Measurements from ENCODE around the gene RSPH9.
"Not testable (repeated sequence)": the region's sequence is repeated elsewhere in the genome, so short reads cannot be mapped to it uniquely, and the experiment has no call there.

The RSPH9 gene

DNA sequence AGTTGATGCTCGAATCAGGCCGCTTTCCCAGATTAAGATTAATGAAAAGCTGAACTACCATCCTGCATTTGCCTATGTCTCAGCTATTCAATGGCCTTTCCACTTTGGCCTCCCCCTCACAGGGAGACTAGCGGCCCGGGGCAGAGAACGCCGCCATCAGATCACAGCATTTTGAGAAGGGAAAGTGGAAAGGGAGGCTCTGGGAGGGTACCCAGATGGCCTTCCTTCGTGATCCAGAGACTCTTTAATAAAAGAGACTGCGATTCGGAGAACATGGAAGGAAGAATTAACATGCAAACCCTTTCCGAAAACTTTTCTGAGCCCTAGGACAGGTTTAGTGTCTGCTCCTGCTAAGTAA lies 42.2 kb downstream of the RSPH9 start:
- no peak for DNase-seq (ENCODE audit: low read depth)

DNA sequence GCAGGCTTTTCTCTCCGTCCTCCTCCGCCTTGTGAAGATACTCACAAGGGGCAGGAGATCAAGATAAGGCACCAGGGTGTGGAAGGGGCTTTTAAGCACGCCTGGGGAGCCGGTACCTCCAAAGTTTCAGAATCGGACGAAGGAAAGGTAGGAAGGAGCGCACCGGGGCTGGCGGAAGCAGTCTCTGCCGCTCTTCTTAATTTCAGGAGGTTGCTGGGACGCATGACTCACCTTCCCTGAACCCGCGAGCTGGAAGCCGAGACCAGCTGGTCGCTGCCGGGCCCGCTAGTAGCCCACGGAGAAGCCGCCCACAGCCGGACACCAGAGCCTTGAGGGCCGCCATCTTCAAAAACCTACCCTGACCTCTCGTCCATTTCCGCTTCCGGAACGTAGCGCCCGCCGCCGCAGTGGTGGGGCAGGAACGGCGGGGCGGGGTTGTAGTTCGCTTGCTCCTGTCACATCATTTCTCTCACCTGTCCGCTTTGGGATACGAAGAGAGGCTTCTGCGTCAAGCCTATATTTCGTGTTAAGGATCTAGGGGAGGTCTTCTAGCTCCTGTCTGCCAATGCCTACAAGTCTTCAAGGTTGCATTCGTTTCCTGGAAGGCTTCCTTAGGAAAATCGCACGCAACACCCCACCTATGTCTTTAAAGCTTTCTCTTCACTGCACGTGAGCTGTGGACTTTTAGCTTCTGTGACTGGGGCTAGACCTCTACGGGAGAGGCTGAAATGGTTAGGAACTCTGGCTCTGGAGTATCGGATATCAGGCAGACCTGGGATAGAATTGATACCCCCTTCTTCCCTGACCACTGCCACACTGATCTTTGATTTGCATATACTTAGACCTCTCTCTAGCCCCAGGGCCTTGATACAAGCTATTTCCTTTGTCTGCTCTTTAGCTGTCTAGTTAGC lies 42.9 kb downstream of the RSPH9 start, which contains the start of gene MRPS18A:
TSS of gene MRPS18A (minus strand) at position 355 of the 911 bp plus-strand sequence. CDS start at position 343, 12 bp downstream.
- peak; percentile 66 for DNase-seq (ENCODE audit: low read depth)

GRCh38 chr6:43689421-43689820 lies 44.6 kb downstream of the RSPH9 start:
- no peak for DNase-seq (ENCODE audit: low read depth)

GRCh38 chr6:43695215-43695966 lies 50.6 kb downstream of the RSPH9 start:
- no peak for DNase-seq (ENCODE audit: low read depth)

DNA sequence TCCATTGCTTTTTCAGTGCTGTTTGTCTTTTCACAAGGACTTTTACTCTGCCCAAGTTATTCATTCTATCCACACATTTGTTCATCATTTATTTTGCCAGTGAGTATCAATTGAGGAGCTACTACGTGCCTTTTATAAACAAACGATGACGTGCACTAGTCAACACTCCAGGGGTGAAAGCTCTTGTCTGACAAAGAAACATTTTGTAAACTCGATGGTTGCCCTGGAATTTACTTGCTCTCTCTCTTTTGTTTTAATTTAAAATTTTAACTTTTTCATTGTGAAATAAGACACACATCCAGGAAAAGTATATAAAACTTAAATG lies 51.1 kb downstream of the RSPH9 start:
- DNase-seq (ENCODE audit: low read depth): no peak

GRCh38 chr6:43697421-43697820 lies 52.6 kb downstream of the RSPH9 start:
- DNase-seq (ENCODE audit: low read depth): no peak

- no peak for DNase-seq (ENCODE audit: low read depth)
Measured at GRCh38 chr6:43698584-43699349, 53.9 kb downstream of the RSPH9 start.

GRCh38 chr6:43699564-43700186 lies 54.8 kb downstream of the RSPH9 start:
- no peak for DNase-seq (ENCODE audit: low read depth)

GRCh38 chr6:43700939-43701560 lies 56.2 kb downstream of the RSPH9 start:
- DNase-seq (ENCODE audit: low read depth): not testable (repeated sequence)

- no peak for DNase-seq (ENCODE audit: low read depth)
Measured at GRCh38 chr6:43702171-43702533, 57.3 kb downstream of the RSPH9 start.

DNA sequence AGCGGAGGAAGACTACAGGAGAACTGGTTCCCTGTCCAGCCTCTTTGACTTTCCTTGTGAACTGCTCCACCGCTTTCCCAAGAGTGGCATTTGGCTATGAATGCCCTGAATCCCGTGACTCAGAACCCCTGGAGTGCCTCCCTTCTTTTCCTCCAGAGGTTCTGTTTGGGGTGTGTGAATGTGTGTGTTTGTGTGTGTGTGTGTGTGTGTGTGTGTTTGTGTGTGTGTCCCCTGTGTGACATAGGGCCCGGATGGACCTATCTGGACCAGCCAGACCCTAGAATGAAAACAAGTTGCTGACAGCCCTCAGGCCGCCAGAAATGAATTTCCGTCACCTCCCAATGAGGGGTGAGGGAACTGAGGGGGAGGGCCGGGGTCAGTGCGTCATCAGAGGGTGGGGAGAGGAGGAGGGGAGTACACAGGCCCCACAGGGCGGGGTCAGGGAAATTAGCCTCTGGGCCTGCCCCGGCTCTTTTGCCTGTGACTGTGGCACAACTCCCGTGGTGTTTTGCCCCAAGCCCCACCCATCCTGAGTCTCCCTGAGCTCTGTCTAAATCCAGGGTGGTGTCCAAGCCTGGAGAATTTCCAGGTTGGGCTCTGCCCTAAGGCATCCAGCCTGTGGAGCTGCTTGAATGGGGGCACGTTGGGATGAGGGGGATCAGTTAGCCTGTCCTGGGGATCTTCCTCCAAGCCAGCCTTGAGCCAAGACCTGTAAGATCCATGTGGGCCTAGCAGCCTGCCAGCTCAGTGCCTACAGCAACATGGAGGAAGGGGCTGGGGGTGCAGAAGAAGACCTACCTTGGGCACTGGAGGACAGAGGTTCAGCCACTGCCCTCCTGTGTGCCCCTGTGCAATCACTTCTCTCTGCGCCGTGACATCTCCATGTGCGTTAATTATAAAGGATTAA lies 58.0 kb downstream of the RSPH9 start:
- DNase-seq (ENCODE audit: low read depth): no peak

- no peak for DNase-seq (ENCODE audit: low read depth)
Measured at GRCh38 chr6:43703512-43704429, 58.9 kb downstream of the RSPH9 start.

DNA sequence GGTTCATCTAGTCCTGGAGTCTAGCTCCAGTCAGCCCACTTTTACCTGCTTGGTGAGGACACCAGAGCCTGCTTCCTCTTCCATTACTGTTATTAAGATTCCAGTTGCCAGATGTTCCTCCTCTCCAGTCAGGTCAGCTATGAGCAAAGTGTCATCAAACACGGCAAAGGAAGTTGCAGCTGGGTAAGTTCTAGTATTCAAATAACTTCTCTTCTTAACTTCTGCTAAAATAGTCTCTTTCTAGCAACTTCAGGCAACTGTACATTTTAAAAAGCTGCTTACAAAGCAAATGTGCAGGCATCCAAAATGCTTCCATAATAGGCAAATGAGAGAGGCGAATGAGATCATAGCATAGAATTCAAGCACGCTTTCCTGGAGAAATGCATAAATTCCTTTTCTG lies 61.2 kb downstream of the RSPH9 start:
- no peak for DNase-seq (ENCODE audit: low read depth)

DNA sequence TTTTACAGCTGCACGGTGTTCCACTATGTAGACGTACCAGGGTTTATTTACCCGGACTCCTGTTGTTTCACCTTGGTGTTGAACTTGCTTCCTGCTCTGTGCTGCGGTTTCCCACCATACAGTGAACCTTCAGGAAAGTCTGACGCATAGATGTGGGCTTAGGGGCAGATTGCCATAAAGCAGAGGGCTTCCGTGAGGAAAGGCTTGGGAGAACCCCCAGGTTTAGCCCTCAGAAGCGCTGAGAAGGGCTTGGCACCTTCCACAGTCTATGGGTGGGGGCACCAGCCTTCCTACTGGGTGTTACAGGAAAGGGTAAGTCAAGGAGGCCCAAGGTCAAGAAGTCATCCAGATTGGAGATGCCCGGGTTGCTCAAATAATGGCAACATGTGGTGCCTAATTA lies 62.0 kb downstream of the RSPH9 start:
- DNase-seq (ENCODE audit: low read depth): no peak

- no peak for DNase-seq (ENCODE audit: low read depth)
Measured at GRCh38 chr6:43707269-43707668, 62.4 kb downstream of the RSPH9 start.

DNA sequence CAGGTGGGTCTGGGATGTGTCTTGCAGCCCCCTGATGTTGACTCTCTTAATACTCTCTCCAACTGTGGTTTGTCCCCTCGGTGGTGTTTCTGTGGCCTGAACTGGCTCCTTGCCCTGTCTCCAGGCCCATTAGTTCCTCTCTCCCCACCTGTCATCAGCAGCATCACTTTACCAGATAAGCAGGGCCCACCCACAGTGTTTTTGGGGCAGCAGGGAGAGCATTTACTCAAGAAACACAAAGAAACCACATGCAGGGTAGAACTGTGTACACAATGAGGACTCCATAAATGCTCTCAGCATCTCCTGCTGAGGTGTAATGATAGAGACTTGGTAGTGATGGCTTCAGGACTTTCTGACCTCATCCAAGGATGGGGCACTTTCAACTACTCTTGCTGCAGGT lies 62.9 kb downstream of the RSPH9 start:
- DNase-seq (ENCODE audit: low read depth): no peak

- DNase-seq (ENCODE audit: low read depth): no peak
Measured at GRCh38 chr6:43708860-43709653, 64.2 kb downstream of the RSPH9 start.

DNA sequence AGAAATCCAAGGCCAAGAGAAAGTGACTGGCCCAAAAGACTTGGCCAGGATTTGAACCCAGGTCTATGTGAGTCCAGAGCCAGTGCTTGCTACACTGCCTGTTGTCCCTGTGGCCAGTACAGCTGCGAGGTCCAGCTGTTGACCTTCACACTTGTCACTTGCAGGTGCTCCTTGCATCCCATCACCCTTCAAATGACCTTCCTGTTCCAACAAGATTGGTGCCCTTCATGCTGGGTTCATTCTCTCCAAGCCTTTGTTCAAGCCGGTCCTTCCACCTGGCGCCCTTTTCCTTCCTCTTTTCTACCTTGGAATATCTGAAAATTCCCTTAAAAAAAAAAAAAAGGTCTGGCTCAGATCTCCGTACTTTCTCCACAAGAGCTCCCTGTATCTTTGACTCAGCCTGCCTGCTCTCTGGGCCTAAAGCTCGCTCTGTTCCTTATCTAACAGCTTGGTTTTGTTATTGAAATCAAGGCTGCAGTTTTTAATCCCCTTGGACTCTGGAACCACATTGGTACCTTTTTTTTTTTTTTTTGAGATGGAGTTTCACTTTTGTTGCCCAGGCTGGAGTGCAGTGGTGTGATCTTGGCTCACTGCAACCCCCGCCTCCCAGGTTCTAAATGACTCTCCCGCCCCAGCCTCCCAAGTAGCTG lies 64.9 kb downstream of the RSPH9 start:
- no peak for DNase-seq (ENCODE audit: low read depth)

Measured in stimulated activated CD8-positive, alpha-beta memory T cell treated with anti-CD3 and anti-CD28 coated beads, Interleukin-15, amount 100 ng/mL, for 24 hours (primary cell).